Measurements from ENCODE around the gene AIMP2. TPM values are rescaled to one million over a fixed set of nuclear protein-coding genes. Genes with fewer than 3 reads are reported as not detected.

The AIMP2 gene
- total and polyA plus RNA-seq, 2 donors (not counting 3 experiments of a cell fraction or from before 2014, with no cell fraction given) = 45.6 to 67.7 TPM

- peaks cover 2% of the 10 kb centered on the region for H3K4me1 ChIP-seq (ENCODE audit: control insufficient read depth, extremely low read depth, insufficient read depth, low read length)
- CTCF ChIA-PET = interaction anchor here (0.6 to 1.3 kb wide), 2 partner anchors 26 to 75 kb away, joined by 3 read pairs; no protein-coding TSS in a partner anchor
- H3K9me3 ChIP-seq (replicated peaks; ENCODE audit: control insufficient read depth, insufficient read depth, low read length) = no peaks in the 10 kb centered on the region
- intact Hi-C loops (cut with micrococcal nuclease) (no loop called here), dilution Hi-C loops (cut with MboI; ENCODE audit: extremely low pct_ligation_motif_present, low sequenced_read_pairs) (no loop called here)
- no peak overlapping the region for H3K27ac ChIP-seq (ENCODE audit: insufficient read depth, low read depth, low read length)
- H3K27me3 ChIP-seq (ENCODE audit: control insufficient read depth in 2 of 2, insufficient read depth in 2 of 2, low read length in 2 of 2) = no peaks in the 10 kb centered on the region
- H3K79me2 ChIP-seq (ENCODE audit: control insufficient read depth, insufficient read depth, low read length) = no peaks in the 10 kb centered on the region
- H3K4me2 ChIP-seq (ENCODE audit: insufficient read depth, low read length) = no peak overlapping the region
- no peaks in the 10 kb centered on the region for H3K9me1 ChIP-seq (replicated peaks; ENCODE audit: control insufficient read depth, extremely low read depth, insufficient read depth, low read length)
- no TSS peak for BruUV-seq (replicated peaks)
- H3K4me3 ChIP-seq (replicated peaks in 1 of 3; ENCODE audit: insufficient read depth in 1 of 3, low read depth in 1 of 3, low read length in 3 of 3) = no peak overlapping the region
- POLR2A ChIA-PET = no interaction called here
- DNase-seq (ENCODE audit: low read depth, low spot score) = no peak
- H4K20me1 ChIP-seq (replicated peaks; ENCODE audit: control insufficient read depth, extremely low read depth, insufficient read depth, low read length) = no peaks in the 10 kb centered on the region
- no peak overlapping the region for H3K9ac ChIP-seq (replicated peaks; ENCODE audit: extremely low read depth, insufficient read depth, low read length)
- TF ChIP-seq FOS (IDR thresholded peaks at IDR 0.05; ENCODE audit: borderline replicate concordance, insufficient read depth, low read length) (no peak), CTCF (IDR thresholded peaks at IDR 0.05; ENCODE audit: extremely low read depth in 1 of 2, insufficient read depth in 1 of 2, low read depth in 1 of 2, low read length in 2 of 2) (no peak), GATA2 (IDR thresholded peaks at IDR 0.05; ENCODE audit: insufficient read depth, insufficient read length, low read depth, low read length) (no peak), MYC (IDR thresholded peaks at IDR 0.05; ENCODE audit: low read depth, low read length) (no peak), JUN (IDR thresholded peaks at IDR 0.05; ENCODE audit: borderline replicate concordance, insufficient read depth, insufficient read length, low read depth) (no peak), POLR2AphosphoS5 (IDR thresholded peaks at IDR 0.05; ENCODE audit: insufficient read depth, low read depth, low read length) (no peak), EZH2 (IDR thresholded peaks at IDR 0.05; ENCODE audit: borderline replicate concordance, low read depth, low read length, severe bottlenecking) (no peak), POLR2A (IDR thresholded peaks at IDR 0.05; ENCODE audit: low read depth, low read length) (no peak), MAX (IDR thresholded peaks at IDR 0.05; ENCODE audit: insufficient read depth, insufficient read length) (no peak)
- no peak for FAIRE-seq
- peaks cover 11 to 18% of the 10 kb centered on the region in 2 experiments for H3K36me3 ChIP-seq (ENCODE audit: control insufficient read depth in 2 of 2, extremely low read depth in 1 of 2, insufficient read depth in 2 of 2, low read length in 2 of 2)
- H2AFZ ChIP-seq (ENCODE audit: low read depth, low read length) = no peak overlapping the region
Measured at GRCh38 chr7:6031567-6031966, 22.5 kb downstream of the AIMP2 start.

Data from endothelial cell of umbilical vein (primary cell).